H9 (cell line): ENCODE data around the gene NHS. TPM values are rescaled to one million over a fixed set of nuclear protein-coding genes. Genes with fewer than 3 reads are reported as not detected.

Experiments used
- DNase-seq: peaks from one replicate; pipeline ENCODE4 v3.0.0-alpha.2; 2017
- H2AFZ ChIP-seq: one replicate; pipeline ENCODE4 v1.6.1; 2013; ENCODE audit warnings: mild to moderate bottlenecking, low read length, control low read depth, moderate library complexity
- H2AK5ac ChIP-seq: 2 replicates; pipeline ENCODE4 v1.6.1; 2013; ENCODE audit warnings: low read length, control low read depth, mixed read lengths; ENCODE audit not compliant: insufficient read length
- H2BK120ac ChIP-seq: one replicate; pipeline ENCODE4 v1.6.1; 2013; ENCODE audit warnings: low read depth, mild to moderate bottlenecking, low read length, control low read depth, inconsistent platforms; ENCODE audit not compliant: poor library complexity, severe bottlenecking
- H2BK12ac ChIP-seq: 2 replicates; pipeline ENCODE4 v1.6.1; 2013; ENCODE audit warnings: low read length, control low read depth, mixed read lengths, low read depth; ENCODE audit not compliant: insufficient read length
- H2BK15ac ChIP-seq: 2 replicates; pipeline ENCODE4 v1.6.1; 2013; ENCODE audit warnings: low read depth, low read length, control low read depth
- H2BK20ac ChIP-seq: one replicate; pipeline ENCODE4 v1.6.1; 2013; ENCODE audit warnings: low read depth, mild to moderate bottlenecking, low read length, control low read depth, inconsistent platforms; ENCODE audit not compliant: poor library complexity, severe bottlenecking
- H2BK5ac ChIP-seq: 2 replicates; pipeline ENCODE4 v1.6.1; 2013; ENCODE audit warnings: low read length, control low read depth, mixed read lengths; ENCODE audit not compliant: insufficient read length
- H3K14ac ChIP-seq: 2 replicates; pipeline ENCODE4 v1.6.1; 2013; ENCODE audit warnings: low read length, control low read depth; ENCODE audit not compliant: insufficient read depth
- H3K18ac ChIP-seq: 2 replicates; pipeline ENCODE4 v1.6.1; 2013; ENCODE audit warnings: low read depth, mild to moderate bottlenecking, mixed read lengths, low read length, control low read depth; ENCODE audit not compliant: insufficient read length
- H3K23ac ChIP-seq: 2 replicates; pipeline ENCODE4 v1.6.1; 2013; ENCODE audit warnings: low read length, control low read depth, mixed read lengths, low read depth; ENCODE audit not compliant: insufficient read length
- H3K23me2 ChIP-seq: 2 replicates; pipeline ENCODE4 v1.6.1; 2013; ENCODE audit warnings: low read depth, mild to moderate bottlenecking, mixed read lengths, low read length, control low read depth; ENCODE audit not compliant: insufficient read length, poor library complexity, severe bottlenecking
- H3K27ac ChIP-seq: 2 replicates; pipeline ENCODE4 v1.5.1; 2013; ENCODE audit warnings: low read length, control low read depth, mixed read lengths, low read depth; ENCODE audit not compliant: insufficient read length
- H3K27me3 ChIP-seq: 2 replicates; pipeline ENCODE4 v1.6.1; 2013; ENCODE audit warnings: low read length, control low read depth, inconsistent platforms; ENCODE audit not compliant: insufficient read depth
- H3K4ac ChIP-seq: 2 replicates; pipeline ENCODE4 v1.6.1; 2013; ENCODE audit warnings: low read depth, mild to moderate bottlenecking, control low read depth, inconsistent platforms, low read length, moderate library complexity
- H3K4me1 ChIP-seq: 2 replicates; pipeline ENCODE4 v1.6.1; 2013; ENCODE audit warnings: low read length, control low read depth, inconsistent platforms; ENCODE audit not compliant: insufficient read depth
- H3K4me2 ChIP-seq: 2 replicates; pipeline ENCODE4 v1.6.1; 2013; ENCODE audit warnings: low read length, control low read depth, mixed read lengths; ENCODE audit not compliant: insufficient read length, insufficient read depth
- H3K56ac ChIP-seq: 2 replicates; pipeline ENCODE4 v1.6.1; 2013; ENCODE audit warnings: low read depth, mild to moderate bottlenecking, mixed read lengths, low read length, control low read depth; ENCODE audit not compliant: insufficient read length
- H3K79me1 ChIP-seq: 2 replicates; pipeline ENCODE4 v1.6.1; 2013; ENCODE audit warnings: low read depth, mild to moderate bottlenecking, moderate library complexity, low read length, control low read depth, inconsistent platforms; ENCODE audit not compliant: insufficient read depth, poor library complexity, severe bottlenecking
- H3K79me2 ChIP-seq: 2 replicates; pipeline ENCODE4 v1.6.1; 2013; ENCODE audit warnings: low read length, control low read depth, inconsistent platforms; ENCODE audit not compliant: insufficient read depth
- H3K9ac ChIP-seq: 2 replicates; pipeline ENCODE4 v1.6.1; 2013; ENCODE audit warnings: low read length, control low read depth, mixed read lengths; ENCODE audit not compliant: insufficient read length; ENCODE audit errors: extremely low read depth
- H3K9me3 ChIP-seq: one replicate; pipeline ENCODE4 v1.6.1; 2013; ENCODE audit warnings: low read depth, low read length, inconsistent platforms; ENCODE audit not compliant: control insufficient read depth
- H3T11ph ChIP-seq: one replicate; pipeline ENCODE4 v1.6.1; 2013; ENCODE audit warnings: mild to moderate bottlenecking, low read length, control low read depth, inconsistent platforms
- H4K20me1 ChIP-seq: one replicate; pipeline ENCODE4 v1.6.1; 2013; ENCODE audit not compliant: control insufficient read depth, insufficient read length, insufficient read depth
- H4K5ac ChIP-seq: 2 replicates; pipeline ENCODE4 v1.6.1; 2013; ENCODE audit warnings: low read depth, mild to moderate bottlenecking, mixed read lengths, low read length, control low read depth; ENCODE audit not compliant: insufficient read length
- H4K8ac ChIP-seq: replicated peaks from 2 replicates; pipeline ENCODE4 v1.6.1; 2013; ENCODE audit warnings: low read length, control low read depth, mixed read lengths, low read depth; ENCODE audit not compliant: insufficient read length
- H4K91ac ChIP-seq: 2 replicates; pipeline ENCODE4 v1.6.1; 2013; ENCODE audit warnings: low read depth, mild to moderate bottlenecking, moderate library complexity, mixed read lengths, low read length, control low read depth; ENCODE audit not compliant: insufficient read length
- H3K27ac Mint-ChIP-seq, 3 experiments: 2 replicates in 2 of 3; 3 replicates in 1 of 3; pipeline ENCODE4 v1.8.0; 2020 to 2021; ENCODE audit warnings: mixed read lengths in 3 of 3, mild to moderate bottlenecking in 1 of 3, moderate library complexity in 1 of 3
- H3K27me3 Mint-ChIP-seq: 2 replicates; pipeline ENCODE4 v1.8.0; 2021; ENCODE audit warnings: low read depth, mild to moderate bottlenecking, moderate library complexity, mixed read lengths
- H3K36me3 Mint-ChIP-seq, 3 experiments: 2 replicates in 2 of 3; 3 replicates in 1 of 3; pipeline ENCODE4 v1.8.0; 2020 to 2021; ENCODE audit warnings: low read depth in 3 of 3, mixed read lengths in 3 of 3; ENCODE audit not compliant: insufficient read depth in 1 of 3
- H3K4me1 Mint-ChIP-seq, 2 experiments: 2 replicates each; pipeline ENCODE4 v1.8.0; 2020; ENCODE audit warnings: mixed read lengths in 2 of 2
- H3K4me3 Mint-ChIP-seq, 2 experiments: 2 replicates in 1 of 2; 3 replicates in 1 of 2; pipeline ENCODE4 v1.8.0; 2020 to 2021; ENCODE audit warnings: mild to moderate bottlenecking in 2 of 2, mixed read lengths in 2 of 2, moderate library complexity in 1 of 2
- H3K9me3 Mint-ChIP-seq, 2 experiments: 2 replicates in 1 of 2; 3 replicates in 1 of 2; pipeline ENCODE4 v1.8.0; 2020; ENCODE audit warnings: mild to moderate bottlenecking in 2 of 2, mixed read lengths in 2 of 2, moderate library complexity in 1 of 2
- CTCF ChIP-seq: fragments of 200-600 bp; sonication (generic); conservative IDR thresholded peaks from 3 replicates; pipeline ENCODE4 v1.8.0; 2021; ENCODE audit warnings: antibody characterized with exemption, mild to moderate bottlenecking
- WGBS: extraction: QIAGEN DNeasy Blood & Tissue Kit; methylation state at CpG from one replicate; pipeline ENCODE4 v1.1.7; 2013; ENCODE audit warnings: missing lambda C conversion rate, low lambda C conversion rate, mixed read lengths; ENCODE audit not compliant: insufficient read length; ENCODE audit errors: extremely low coverage; 5-methylcytosine and 5-hydroxymethylcytosine counted together
- total RNA-seq: library from RNA; stranded (reverse); gene quantifications from 2 replicates; pipeline ENCODE4 v1.2.1, GENCODE V29; 2021

NHS gene
- total RNA-seq, 1 experiment from 2014 or later: 8.7 TPM

- no peak for DNase-seq
- H3K9me3 Mint-ChIP-seq: no peaks in the 10 kb centered on the region
- no peak for TF ChIP-seq CTCF
- H3K18ac ChIP-seq: no peak overlapping the region
- H3K4me1 ChIP-seq: no peaks in the 10 kb centered on the region
- H3K9me3 ChIP-seq: no peaks in the 10 kb centered on the region
- H3K23me2 ChIP-seq: no peaks in the 10 kb centered on the region
- H3K4me3 Mint-ChIP-seq: no peak overlapping the region
- no peak overlapping the region for H3T11ph ChIP-seq
- H3K27ac ChIP-seq: no peak overlapping the region
- H2BK12ac ChIP-seq: no peak overlapping the region
- H3K36me3 Mint-ChIP-seq: no peaks in the 10 kb centered on the region
- no peak overlapping the region for H3K4ac ChIP-seq
- no peaks in the 10 kb centered on the region for H4K20me1 ChIP-seq
- no CpG with 5 or more reads among the region's 4 CpGs for WGBS
- H3K14ac ChIP-seq: no peak overlapping the region
- H3K79me1 ChIP-seq: no peaks in the 10 kb centered on the region
- no peak overlapping the region for H2BK20ac ChIP-seq
- H3K23ac ChIP-seq: no peak overlapping the region
- H2BK5ac ChIP-seq: no peak overlapping the region
- no peak overlapping the region for H4K5ac ChIP-seq
- no peaks in the 10 kb centered on the region for H3K27me3 ChIP-seq
- no peak overlapping the region for H4K91ac ChIP-seq
- H4K8ac ChIP-seq: no peak overlapping the region
- H3K9ac ChIP-seq: no peak overlapping the region
- H3K56ac ChIP-seq: no peak overlapping the region
- H2BK15ac ChIP-seq: no peak overlapping the region
- H3K4me1 Mint-ChIP-seq: peaks cover 22 to 24% of the 10 kb centered on the region in 2 experiments
- no peaks in the 10 kb centered on the region for H3K27me3 Mint-ChIP-seq
- no peak overlapping the region for H2AK5ac ChIP-seq
- H3K27ac Mint-ChIP-seq: no peak overlapping the region
- no peak overlapping the region for H3K4me2 ChIP-seq
- H3K79me2 ChIP-seq: no peaks in the 10 kb centered on the region
- no peak overlapping the region for H2AFZ ChIP-seq
- H2BK120ac ChIP-seq: no peak overlapping the region
Observed at GRCh38 chrX:17465802-17466201, 90.8 kb downstream of the NHS start.
